Neural cell (in vitro differentiated cells): ENCODE results near the gene BRIP1. TPM values are rescaled to one million over a fixed set of nuclear protein-coding genes. Genes with fewer than 3 reads are reported as not detected.
"Not testable (repeated sequence)": the region's sequence is repeated elsewhere in the genome, so short reads cannot be mapped to it uniquely, and the experiment has no call there.

Experiments used
- H2AFZ ChIP-seq: fragments of 200-600, 300-800 bp; sonication (generic), shearing (Covaris generic); 2 replicates; pipeline ENCODE4 v1.6.0; 2014; ENCODE audit warnings: low read depth, mild to moderate bottlenecking, antibody characterized with exemption, low read length, moderate library complexity
- H3F3A ChIP-seq: fragments of 200-600 bp; shearing (Covaris generic); 2 replicates; pipeline ENCODE4 v1.6.1; 2016; ENCODE audit warnings: mild to moderate bottlenecking, moderate library complexity, mixed read lengths, antibody characterized with exemption, low read length; ENCODE audit not compliant: insufficient read depth, poor library complexity, severe bottlenecking
- H3K27ac ChIP-seq: fragments of 200-600, 300-800 bp; sonication (generic), shearing (Covaris generic); 2 replicates; pipeline ENCODE4 v1.5.1; 2014; ENCODE audit warnings: mild to moderate bottlenecking, low read length, moderate library complexity
- H3K27me3 ChIP-seq: fragments of 300-800, 200-600 bp; sonication (generic), shearing (Covaris generic); 2 replicates; pipeline ENCODE4 v1.6.0; 2014; ENCODE audit warnings: mild to moderate bottlenecking, low read depth, low read length, moderate library complexity; ENCODE audit not compliant: insufficient read depth
- H3K36me3 ChIP-seq: fragments of 300-800, 200-600 bp; sonication (generic), shearing (Covaris generic); 2 replicates; pipeline ENCODE4 v1.5.1; 2014; ENCODE audit warnings: mild to moderate bottlenecking, antibody characterized with exemption, low read length, moderate library complexity; ENCODE audit not compliant: insufficient read depth
- H3K4me2 ChIP-seq: fragments of 300-800, 200-600 bp; sonication (generic), shearing (Covaris generic); 2 replicates; pipeline ENCODE4 v1.6.0; 2014; ENCODE audit warnings: mild to moderate bottlenecking, low read length
- H3K4me3 ChIP-seq: fragments of 300-800, 200-600 bp; sonication (generic), shearing (Covaris generic); 2 replicates; pipeline ENCODE4 v1.5.1; 2014; ENCODE audit warnings: mild to moderate bottlenecking, low read length, moderate library complexity
- H3K79me2 ChIP-seq: fragments of 200-600 bp; shearing (Covaris generic); replicated peaks from 2 replicates; pipeline ENCODE4 v1.6.0; 2014; ENCODE audit warnings: mild to moderate bottlenecking, low read length, moderate library complexity; ENCODE audit not compliant: insufficient read depth
- H3K9ac ChIP-seq: fragments of 300-800, 200-600 bp; sonication (generic), shearing (Covaris generic); 2 replicates; pipeline ENCODE4 v1.6.1; 2016; ENCODE audit warnings: mild to moderate bottlenecking, low read length, mixed read lengths
- H3K9me2 ChIP-seq: fragments of 200-600 bp; shearing (Covaris generic); 2 replicates; pipeline ENCODE4 v1.6.1; 2016; ENCODE audit warnings: mild to moderate bottlenecking, low read length, mixed read lengths; ENCODE audit not compliant: insufficient read depth
- H3K9me3 ChIP-seq: fragments of 200-600, 300-800 bp; sonication (generic), shearing (Covaris generic); 2 replicates; pipeline ENCODE4 v1.6.1; 2016; ENCODE audit warnings: mild to moderate bottlenecking, mixed run types, low read length, moderate library complexity, mixed read lengths
- H4K20me1 ChIP-seq: fragments of 200-600 bp; shearing (Covaris generic); 2 replicates; pipeline ENCODE4 v1.6.1; 2016; ENCODE audit warnings: mild to moderate bottlenecking, mixed run types; ENCODE audit not compliant: insufficient read depth
- EP300 ChIP-seq: fragments of 450-650 bp; conservative IDR thresholded peaks from 2 replicates; pipeline ENCODE4 v1.6.1; 2014; ENCODE audit warnings: antibody characterized with exemption, mild to moderate bottlenecking, moderate library complexity; ENCODE audit not compliant: poor library complexity, severe bottlenecking
- EZH2 ChIP-seq: fragments of 200-600, 300-800 bp; shearing (Covaris generic), sonication (generic); IDR thresholded peaks from 2 replicates; pipeline ENCODE4 v1.6.1; 2014; ENCODE audit warnings: antibody characterized with exemption, low read length, borderline replicate concordance, mild to moderate bottlenecking; ENCODE audit not compliant: insufficient read depth, poor library complexity, severe bottlenecking
- MXI1 ChIP-seq: fragments of 450-650 bp; conservative IDR thresholded peaks from 2 replicates; pipeline ENCODE4 v1.6.1; 2014; ENCODE audit warnings: antibody characterized with exemption, mild to moderate bottlenecking; ENCODE audit not compliant: poor library complexity, severe bottlenecking
- POLR2AphosphoS5 ChIP-seq: IDR thresholded peaks from 2 replicates; pipeline ENCODE4 v1.6.1; 2012
- RAD21 ChIP-seq: fragments of 450-650 bp; conservative IDR thresholded peaks from 2 replicates; pipeline ENCODE4 v1.6.1; 2014; ENCODE audit warnings: antibody characterized with exemption, mild to moderate bottlenecking, moderate library complexity
- REST ChIP-seq: IDR thresholded peaks from 2 replicates; pipeline ENCODE4 v1.6.1; 2012; ENCODE audit warnings: borderline replicate concordance
- SMC3 ChIP-seq: fragments of 450-650 bp; conservative IDR thresholded peaks from 2 replicates; pipeline ENCODE4 v1.6.1; 2014; ENCODE audit warnings: antibody characterized with exemption, mild to moderate bottlenecking, moderate library complexity; ENCODE audit not compliant: poor library complexity
- TAF1 ChIP-seq: IDR thresholded peaks from 2 replicates; pipeline ENCODE4 v1.6.1; 2012; ENCODE audit warnings: low read depth
- polyA plus RNA-seq: library from polyadenylated mRNA; depleted of rRNA; stranded (reverse); fragments of >200 nt; gene quantifications from 2 replicates; pipeline ENCODE4 v1.2.3, GENCODE V29; 2014
- TF ChIP-seq, protein P1 (sequence below): fragments of 450-650 bp; IDR thresholded peaks from 2 replicates; pipeline ENCODE4 v1.5.1; 2014; ENCODE audit warnings: antibody characterized with exemption, mild to moderate bottlenecking, moderate library complexity; ENCODE audit not compliant: poor library complexity, severe bottlenecking

The BRIP1 gene
- polyA plus RNA-seq, 1 donor from 2014 or later = 0.47 TPM

DNA sequence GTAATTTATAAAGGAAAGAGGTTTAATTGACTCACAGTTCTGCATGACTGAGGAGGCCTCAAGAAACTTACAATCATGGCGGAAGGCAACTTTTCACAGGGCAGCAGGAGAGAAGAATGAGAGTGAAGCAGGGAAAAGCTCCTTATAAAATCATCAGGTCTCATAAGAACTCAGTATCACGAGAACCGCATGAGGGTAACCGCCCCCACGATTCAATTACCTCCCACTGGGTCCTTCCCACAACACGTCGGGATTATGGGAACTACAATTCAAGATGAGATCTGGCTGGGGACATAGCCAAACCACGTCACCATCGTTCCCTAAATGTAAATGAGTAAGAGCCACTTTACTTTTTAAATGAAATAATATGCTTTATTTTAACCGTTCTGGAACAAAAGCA, 182.4 kb downstream of the BRIP1 start:
- H3K9me3 ChIP-seq = no peaks in the 10 kb centered on the region
- no peaks in the 10 kb centered on the region for H3K79me2 ChIP-seq
- no peaks in the 10 kb centered on the region for H3K27me3 ChIP-seq
- H2AFZ ChIP-seq = no peak overlapping the region
- no peaks in the 10 kb centered on the region for H3F3A ChIP-seq
- H3K27ac ChIP-seq = no peak overlapping the region
- TF ChIP-seq REST (no peak), TAF1 (no peak), POLR2AphosphoS5 (no peak), RAD21 (no peak), EP300 (no peak), SMC3 (no peak), EZH2 (no peak), MXI1 (no peak)
- TF ChIP-seq, protein P1, sequence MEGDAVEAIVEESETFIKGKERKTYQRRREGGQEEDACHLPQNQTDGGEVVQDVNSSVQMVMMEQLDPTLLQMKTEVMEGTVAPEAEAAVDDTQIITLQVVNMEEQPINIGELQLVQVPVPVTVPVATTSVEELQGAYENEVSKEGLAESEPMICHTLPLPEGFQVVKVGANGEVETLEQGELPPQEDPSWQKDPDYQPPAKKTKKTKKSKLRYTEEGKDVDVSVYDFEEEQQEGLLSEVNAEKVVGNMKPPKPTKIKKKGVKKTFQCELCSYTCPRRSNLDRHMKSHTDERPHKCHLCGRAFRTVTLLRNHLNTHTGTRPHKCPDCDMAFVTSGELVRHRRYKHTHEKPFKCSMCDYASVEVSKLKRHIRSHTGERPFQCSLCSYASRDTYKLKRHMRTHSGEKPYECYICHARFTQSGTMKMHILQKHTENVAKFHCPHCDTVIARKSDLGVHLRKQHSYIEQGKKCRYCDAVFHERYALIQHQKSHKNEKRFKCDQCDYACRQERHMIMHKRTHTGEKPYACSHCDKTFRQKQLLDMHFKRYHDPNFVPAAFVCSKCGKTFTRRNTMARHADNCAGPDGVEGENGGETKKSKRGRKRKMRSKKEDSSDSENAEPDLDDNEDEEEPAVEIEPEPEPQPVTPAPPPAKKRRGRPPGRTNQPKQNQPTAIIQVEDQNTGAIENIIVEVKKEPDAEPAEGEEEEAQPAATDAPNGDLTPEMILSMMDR = no peak
- H3K36me3 ChIP-seq = no peaks in the 10 kb centered on the region
- H3K4me2 ChIP-seq = no peak overlapping the region
- H3K4me3 ChIP-seq = no peak overlapping the region
- H4K20me1 ChIP-seq = no peaks in the 10 kb centered on the region
- H3K9me2 ChIP-seq = no peaks in the 10 kb centered on the region
- H3K9ac ChIP-seq = no peak overlapping the region

- TF ChIP-seq, protein P1 = no peak
- no peak for TF ChIP-seq EP300
- no peak for TF ChIP-seq REST
- TF ChIP-seq POLR2AphosphoS5 = no peak
- no peak for TF ChIP-seq EZH2
- no peak for TF ChIP-seq TAF1
- no peak for TF ChIP-seq MXI1
- TF ChIP-seq SMC3 = no peak
- TF ChIP-seq RAD21 = no peak
- H3K9me3 ChIP-seq = no peaks in the 10 kb centered on the region
- no peaks in the 10 kb centered on the region for H3F3A ChIP-seq
- H3K36me3 ChIP-seq = no peaks in the 10 kb centered on the region
- H3K4me3 ChIP-seq = no peak overlapping the region
- no peaks in the 10 kb centered on the region for H3K9me2 ChIP-seq
- H3K79me2 ChIP-seq = no peaks in the 10 kb centered on the region
- H3K9ac ChIP-seq = no peak overlapping the region
- H3K27ac ChIP-seq = no peak overlapping the region
- no peaks in the 10 kb centered on the region for H3K27me3 ChIP-seq
- no peak overlapping the region for H2AFZ ChIP-seq
- no peaks in the 10 kb centered on the region for H4K20me1 ChIP-seq
- no peak overlapping the region for H3K4me2 ChIP-seq
Measured at GRCh38 chr17:61678339-61678738, 185.0 kb downstream of the BRIP1 start.

GRCh38 chr17:61677150-61677811, 186.0 kb downstream of the BRIP1 start:
- not testable (repeated sequence) for H3F3A ChIP-seq, H3K9me2 ChIP-seq, H3K4me2 ChIP-seq, H3K9me3 ChIP-seq, H3K79me2 ChIP-seq, H3K27ac ChIP-seq, H3K27me3 ChIP-seq, H3K4me3 ChIP-seq, H3K36me3 ChIP-seq, H4K20me1 ChIP-seq, H3K9ac ChIP-seq, H2AFZ ChIP-seq
